DND-41 (cell line): Measurements from ENCODE around the gene COLEC12.

Experiments
- CTCF ChIP-seq: IDR thresholded peaks from 2 replicates; pipeline ENCODE4 v1.5.1; 2012; ENCODE audit warnings: borderline replicate concordance, low read length, moderate library complexity, mild to moderate bottlenecking; ENCODE audit not compliant: poor library complexity, severe bottlenecking; ENCODE audit errors: extremely low read depth
- EZH2 ChIP-seq: IDR thresholded peaks from 3 replicates; pipeline ENCODE4 v1.6.1; 2012; ENCODE audit warnings: borderline replicate concordance, low read depth, mild to moderate bottlenecking, moderate library complexity, low read length, inconsistent platforms; ENCODE audit not compliant: severe bottlenecking

- TF ChIP-seq CTCF (no peak), EZH2 (no peak)
Observed at GRCh38 chr18:449374-449773, 51.1 kb downstream of the COLEC12 start.
